CD4-positive, alpha-beta T cell (primary cell): ENCODE data around the gene MTTP. TPM values are rescaled to one million over a fixed set of nuclear protein-coding genes. Genes with fewer than 3 reads are reported as not detected.

Source experiments
- ATAC-seq: fragments of 200-7000 bp; cut with Tn5 transposase; one replicate; pipeline ENCODE4 v1.10.0; 2022; ENCODE audit warnings: mild to moderate bottlenecking; ENCODE audit not compliant: poor library complexity
- CTCF ChIA-PET: fragments of 350-600 bp; sonication (Branson Sonifier 250); formaldehyde crosslinking; loops from one replicate; lab custom pipeline; 2021; ENCODE audit warnings: antibody characterized with exemption, inconsistent platforms; lab: Charles Lee
- POLR2A ChIA-PET: fragments of 350-600 bp; sonication (Branson Sonifier 250); formaldehyde crosslinking; loops from one replicate; lab custom pipeline; 2021; ENCODE audit warnings: antibody characterized with exemption, inconsistent platforms; lab: Charles Lee
- DNase-seq, 14 experiments: peaks; one replicate each; pipeline ENCODE4 v3.0.0-alpha.2; 2013 to 2020; ENCODE audit warnings: mixed read lengths in 2 of 14
- H3K27ac ChIP-seq, 2 donors: one replicate each; pipeline versions ENCODE4 v1.5.1 to v1.7.0; 2013; ENCODE audit warnings: low read length in 2 of 2, low read depth in 1 of 2, mild to moderate bottlenecking in 1 of 2
- H3K27me3 ChIP-seq, 2 experiments: 1 replicate in 1 of 2; 2 replicates in 1 of 2; pipeline versions ENCODE4 v1.6.1 to v1.7.0; 2013; ENCODE audit warnings: low read length in 2 of 2, control low read depth in 1 of 2, mild to moderate bottlenecking in 1 of 2, moderate library complexity in 1 of 2; ENCODE audit not compliant: insufficient read depth in 2 of 2, control insufficient read depth in 1 of 2
- H3K36me3 ChIP-seq: one replicate; pipeline ENCODE4 v1.6.1; 2013; ENCODE audit warnings: low read length, control low read depth; ENCODE audit not compliant: insufficient read depth
- H3K4me1 ChIP-seq: one replicate; pipeline ENCODE4 v1.6.1; 2013; ENCODE audit warnings: low read length, control low read depth; ENCODE audit not compliant: insufficient read depth
- H3K4me3 ChIP-seq: one replicate; pipeline ENCODE4 v1.5.1; 2013; ENCODE audit warnings: mild to moderate bottlenecking, low read length, moderate library complexity
- H3K9me3 ChIP-seq, 2 experiments: 1 replicate in 1 of 2; 2 replicates in 1 of 2; pipeline versions ENCODE4 v1.6.1 to v1.7.0; 2013; ENCODE audit warnings: low read length in 2 of 2, mild to moderate bottlenecking in 2 of 2, control low read depth in 1 of 2, moderate library complexity in 1 of 2; ENCODE audit not compliant: control insufficient read depth in 1 of 2, insufficient read depth in 1 of 2
- H3K27ac Mint-ChIP-seq: one replicate; pipeline ENCODE4 v1.8.0; 2020; ENCODE audit warnings: mixed read lengths
- H3K27me3 Mint-ChIP-seq: one replicate; pipeline ENCODE4 v1.8.0; 2021; ENCODE audit warnings: mixed read lengths
- H3K36me3 Mint-ChIP-seq: one replicate; pipeline ENCODE4 v1.8.0; 2021; ENCODE audit warnings: low read depth, mixed read lengths
- H3K4me1 Mint-ChIP-seq: one replicate; pipeline ENCODE4 v1.8.0; 2021; ENCODE audit warnings: low read depth, mixed read lengths
- H3K4me3 Mint-ChIP-seq: one replicate; pipeline ENCODE4 v1.8.0; 2020; ENCODE audit warnings: mild to moderate bottlenecking, mixed read lengths
- H3K9me3 Mint-ChIP-seq: one replicate; pipeline ENCODE4 v1.8.0; 2020; ENCODE audit warnings: mixed read lengths
- CTCF ChIP-seq: fragments of 200-600 bp; IDR thresholded peaks from one replicate; pipeline ENCODE4 v1.8.0; 2022; ENCODE audit warnings: antibody characterized with exemption, mild to moderate bottlenecking
- intact Hi-C, 2 experiments: fragments of 100-400 bp; cut with DNase I in 1 of 2; cut with micrococcal nuclease in 1 of 2; formaldehyde crosslinking; loops; one replicate each; pipeline versions ENCODE4 v1.15.1 to v1.9.0; 2023 to 2025; cut with DNase I, micrococcal nuclease
- total RNA-seq, 174 experiments: library from RNA in 2 of 174; stranded (reverse) in 2 of 174; gene quantifications; one replicate each; pipeline ENCODE4 v1.2.3 and lab custom pipeline; 2021 to 2026

The MTTP gene
- total RNA-seq, 2 experiments from 2014 or later, result not detected

GRCh38 chr4:99651811-99652485 lies 77.3 kb downstream of the MTTP start:
- Mint-ChIP-seq H3K36me3 (no peaks in the 10 kb centered on the region), H3K4me3 (no peak overlapping the region), H3K9me3 (no peaks in the 10 kb centered on the region), H3K27me3 (no peaks in the 10 kb centered on the region), H3K27ac (no peak overlapping the region), H3K4me1 (no peaks in the 10 kb centered on the region)
- intact Hi-C loops, result no loop called here
- Histone ChIP-seq H3K27ac (no peak overlapping the region), H3K36me3 (no peaks in the 10 kb centered on the region), H3K4me3 (no peak overlapping the region), H3K27me3 (no peaks in the 10 kb centered on the region), H3K9me3 (peaks cover 0 to 15% of the 10 kb centered on the region in 2 experiments), H3K4me1 (no peaks in the 10 kb centered on the region)
- ChIA-PET CTCF (no interaction called here), POLR2A (no interaction called here)
- DNase-seq, result no peak
- TF ChIP-seq CTCF, result no peak
- ATAC-seq, result no peak

GRCh38 chr4:99652596-99653436 lies 78.2 kb downstream of the MTTP start:
- Mint-ChIP-seq H3K27ac (no peak overlapping the region), H3K36me3 (no peaks in the 10 kb centered on the region), H3K4me3 (no peak overlapping the region), H3K9me3 (no peaks in the 10 kb centered on the region), H3K27me3 (no peaks in the 10 kb centered on the region), H3K4me1 (no peaks in the 10 kb centered on the region)
- no peaks in the 10 kb centered on the region for H3K36me3 ChIP-seq
- H3K27me3 ChIP-seq, result no peaks in the 10 kb centered on the region
- no peaks in the 10 kb centered on the region for H3K4me1 ChIP-seq
- POLR2A ChIA-PET, result no interaction called here
- H3K4me3 ChIP-seq, result no peak overlapping the region
- ATAC-seq, result no peak
- intact Hi-C loops, result no loop called here
- H3K9me3 ChIP-seq, result peaks cover 0 to 15% of the 10 kb centered on the region in 2 experiments
- DNase-seq, result no peak
- TF ChIP-seq CTCF, result no peak
- CTCF ChIA-PET, result no interaction called here
- no peak overlapping the region for H3K27ac ChIP-seq

GRCh38 chr4:99653916-99654315 lies 79.3 kb downstream of the MTTP start:
- CTCF ChIA-PET, result no interaction called here
- no peaks in the 10 kb centered on the region for H3K4me1 Mint-ChIP-seq
- H3K27ac ChIP-seq, result no peak overlapping the region
- no peak for DNase-seq
- ATAC-seq, result no peak
- H3K27me3 Mint-ChIP-seq, result no peaks in the 10 kb centered on the region
- H3K9me3 ChIP-seq, result peaks cover 0 to 15% of the 10 kb centered on the region in 2 experiments
- no peaks in the 10 kb centered on the region for H3K4me1 ChIP-seq
- POLR2A ChIA-PET, result no interaction called here
- H3K36me3 ChIP-seq, result no peaks in the 10 kb centered on the region
- no peaks in the 10 kb centered on the region for H3K9me3 Mint-ChIP-seq
- no peak overlapping the region for H3K4me3 Mint-ChIP-seq
- TF ChIP-seq CTCF, result no peak
- no peak overlapping the region for H3K27ac Mint-ChIP-seq
- no peak overlapping the region for H3K4me3 ChIP-seq
- no peaks in the 10 kb centered on the region for H3K36me3 Mint-ChIP-seq
- intact Hi-C loops, result no loop called here
- H3K27me3 ChIP-seq, result peaks cover 0 to 3% of the 10 kb centered on the region in 2 experiments
